IPS-18a (cell line): ENCODE data around the gene PLGRKT.
"Not testable (repeated sequence)": the region's sequence is repeated elsewhere in the genome, so short reads cannot be mapped to it uniquely, and the experiment has no call there.

ENCODE experiments used
- H3K27ac ChIP-seq: one replicate; pipeline ENCODE4 v1.5.1; 2013; ENCODE audit warnings: low read length
- H3K27me3 ChIP-seq: one replicate; pipeline ENCODE4 v1.6.1; 2013; ENCODE audit warnings: mild to moderate bottlenecking, low read length; ENCODE audit not compliant: control insufficient read depth, insufficient read depth
- H3K36me3 ChIP-seq: one replicate; pipeline ENCODE4 v1.6.1; 2013; ENCODE audit warnings: low read depth, low read length; ENCODE audit not compliant: control insufficient read depth
- H3K4me1 ChIP-seq: one replicate; pipeline ENCODE4 v1.6.1; 2013; ENCODE audit warnings: low read depth, low read length; ENCODE audit not compliant: control insufficient read depth
- H3K4me3 ChIP-seq: one replicate; pipeline ENCODE4 v1.5.1; 2013; ENCODE audit warnings: low read length
- H3K9ac ChIP-seq: one replicate; pipeline ENCODE4 v1.6.1; 2013; ENCODE audit warnings: mild to moderate bottlenecking, low read length, moderate library complexity
- H3K9me3 ChIP-seq: one replicate; pipeline ENCODE4 v1.6.1; 2013; ENCODE audit warnings: low read depth, low read length; ENCODE audit not compliant: control insufficient read depth

Gene PLGRKT

GRCh38 chr9:5425006-5425628 is 12.6 kb downstream of the PLGRKT start:
- no peaks in the 10 kb centered on the region for H3K27me3 ChIP-seq
- H3K9ac ChIP-seq = no peak overlapping the region
- H3K27ac ChIP-seq = no peak overlapping the region
- no peaks in the 10 kb centered on the region for H3K4me1 ChIP-seq
- H3K4me3 ChIP-seq = no peak overlapping the region
- no peaks in the 10 kb centered on the region for H3K9me3 ChIP-seq
- H3K36me3 ChIP-seq = no peaks in the 10 kb centered on the region

GRCh38 chr9:5422276-5422675 is 15.4 kb downstream of the PLGRKT start:
- no peaks in the 10 kb centered on the region for H3K36me3 ChIP-seq
- H3K9me3 ChIP-seq = no peaks in the 10 kb centered on the region
- no peak overlapping the region for H3K9ac ChIP-seq
- H3K4me1 ChIP-seq = peaks cover 2% of the 10 kb centered on the region
- H3K27ac ChIP-seq = no peak overlapping the region
- H3K27me3 ChIP-seq = no peaks in the 10 kb centered on the region
- no peak overlapping the region for H3K4me3 ChIP-seq

- H3K36me3 ChIP-seq = no peaks in the 10 kb centered on the region
- no peaks in the 10 kb centered on the region for H3K9me3 ChIP-seq
- peaks cover 10% of the 10 kb centered on the region for H3K4me1 ChIP-seq
Observed at GRCh38 chr9:5421163-5421562, 16.6 kb downstream of the PLGRKT start.

GRCh38 chr9:5419987-5420386 is 17.7 kb downstream of the PLGRKT start:
- H3K4me3 ChIP-seq = no peak overlapping the region
- no peak overlapping the region for H3K9ac ChIP-seq
- no peak overlapping the region for H3K27ac ChIP-seq
- no peaks in the 10 kb centered on the region for H3K27me3 ChIP-seq
- H3K36me3 ChIP-seq = no peaks in the 10 kb centered on the region
- no peaks in the 10 kb centered on the region for H3K9me3 ChIP-seq
- H3K4me1 ChIP-seq = peaks cover 10% of the 10 kb centered on the region

More at GRCh38 chr9:5421163-5421562, 16.6 kb downstream of the PLGRKT start:
- Histone ChIP-seq H3K27ac (no peak overlapping the region), H3K9ac (no peak overlapping the region), H3K4me3 (no peak overlapping the region), H3K27me3 (no peaks in the 10 kb centered on the region)

GRCh38 chr9:5418481-5418880 is 19.2 kb downstream of the PLGRKT start:
- no peak overlapping the region for H3K4me3 ChIP-seq
- no peaks in the 10 kb centered on the region for H3K27me3 ChIP-seq
- H3K9ac ChIP-seq = no peak overlapping the region
- peaks cover 10% of the 10 kb centered on the region for H3K4me1 ChIP-seq
- H3K36me3 ChIP-seq = no peaks in the 10 kb centered on the region
- no peak overlapping the region for H3K27ac ChIP-seq
- no peaks in the 10 kb centered on the region for H3K9me3 ChIP-seq

- Histone ChIP-seq H3K27ac (no peak overlapping the region), H3K36me3 (no peaks in the 10 kb centered on the region), H3K4me3 (peak overlapping the region; percentile 23), H3K9ac (no peak overlapping the region), H3K9me3 (no peaks in the 10 kb centered on the region), H3K27me3 (no peaks in the 10 kb centered on the region), H3K4me1 (peaks cover 10% of the 10 kb centered on the region)
Observed at GRCh38 chr9:5416953-5417352, 20.8 kb downstream of the PLGRKT start.

- no peaks in the 10 kb centered on the region for H3K4me1 ChIP-seq
Observed at GRCh38 chr9:5408596-5408995, 29.1 kb downstream of the PLGRKT start.

GRCh38 chr9:5402217-5402616 is 35.5 kb downstream of the PLGRKT start:
- Histone ChIP-seq H3K4me1 (no peaks in the 10 kb centered on the region), H3K9me3 (no peaks in the 10 kb centered on the region), H3K27me3 (no peaks in the 10 kb centered on the region), H3K4me3 (no peak overlapping the region), H3K36me3 (no peaks in the 10 kb centered on the region), H3K27ac (no peak overlapping the region), H3K9ac (no peak overlapping the region)

More at GRCh38 chr9:5408596-5408995, 29.1 kb downstream of the PLGRKT start:
- Histone ChIP-seq H3K4me3 (no peak overlapping the region), H3K27ac (no peak overlapping the region), H3K36me3 (no peaks in the 10 kb centered on the region), H3K9me3 (peaks cover 11% of the 10 kb centered on the region), H3K9ac (no peak overlapping the region), H3K27me3 (no peaks in the 10 kb centered on the region)

- H3K27me3 ChIP-seq, H3K4me3 ChIP-seq, H3K9ac ChIP-seq, H3K36me3 ChIP-seq, H3K4me1 ChIP-seq, H3K9me3 ChIP-seq, H3K27ac ChIP-seq: not testable (repeated sequence)
Observed at GRCh38 chr9:5397547-5397946, 40.2 kb downstream of the PLGRKT start.

- Histone ChIP-seq H3K4me3 (no peak overlapping the region), H3K9me3 (no peaks in the 10 kb centered on the region), H3K36me3 (no peaks in the 10 kb centered on the region), H3K9ac (no peak overlapping the region), H3K4me1 (no peaks in the 10 kb centered on the region), H3K27ac (no peak overlapping the region), H3K27me3 (no peaks in the 10 kb centered on the region)
Observed at GRCh38 chr9:5395428-5395827, 42.3 kb downstream of the PLGRKT start.

GRCh38 chr9:5393976-5394375 is 43.7 kb downstream of the PLGRKT start:
- H3K27me3 ChIP-seq, H3K9ac ChIP-seq, H3K27ac ChIP-seq, H3K4me3 ChIP-seq, H3K9me3 ChIP-seq, H3K36me3 ChIP-seq, H3K4me1 ChIP-seq: not testable (repeated sequence)

GRCh38 chr9:5393497-5393896 is 44.2 kb downstream of the PLGRKT start:
- H3K36me3 ChIP-seq = no peaks in the 10 kb centered on the region
- H3K9ac ChIP-seq = no peak overlapping the region
- H3K4me1 ChIP-seq = no peaks in the 10 kb centered on the region
- H3K27me3 ChIP-seq = no peaks in the 10 kb centered on the region
- H3K9me3 ChIP-seq = no peaks in the 10 kb centered on the region
- H3K4me3 ChIP-seq = no peak overlapping the region
- no peak overlapping the region for H3K27ac ChIP-seq
